Skeletal muscle cell (primary cell): ENCODE results near the gene CD209.
"Not testable (repeated sequence)": the region's sequence is repeated elsewhere in the genome, so short reads cannot be mapped to it uniquely, and the experiment has no call there.

Experiments
- DNase-seq: peaks from one replicate; pipeline ENCODE4 v3.0.0-alpha.2; 2010; ENCODE audit warnings: low read depth
- H3K4me3 ChIP-seq: 2 replicates; pipeline ENCODE4 v1.5.1; 2011; ENCODE audit warnings: low read depth, mild to moderate bottlenecking, control low read depth, low read length, moderate library complexity

CD209 gene

DNA sequence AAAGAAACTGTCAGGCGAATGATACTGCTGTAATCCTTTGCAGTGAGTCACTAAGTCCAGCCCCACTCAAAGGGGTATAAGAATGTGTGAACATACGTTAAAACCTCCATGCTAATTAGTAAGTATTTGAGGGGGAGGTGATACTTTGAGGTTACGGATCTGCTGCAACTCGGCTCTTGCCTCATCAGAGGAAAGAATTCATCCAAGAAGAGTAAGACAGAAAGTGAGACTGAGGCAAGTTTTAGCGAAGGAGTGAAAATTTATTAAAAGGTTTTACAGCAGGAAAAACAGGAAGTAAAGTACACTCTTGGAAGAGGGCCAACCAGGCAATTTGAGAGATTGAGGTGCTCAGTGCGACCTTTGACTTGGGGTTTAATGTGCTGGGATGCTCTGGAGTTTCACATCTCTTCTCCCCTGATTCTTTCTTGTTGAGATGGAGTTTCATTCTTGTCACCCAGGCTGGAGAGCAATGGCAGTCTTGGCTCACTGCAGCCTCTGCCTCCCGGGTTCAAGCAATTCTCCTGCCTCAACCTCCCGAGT is 25.5 kb upstream of the CD209 start:
- no peak for DNase-seq
- H3K4me3 ChIP-seq, result no peak overlapping the region

DNA sequence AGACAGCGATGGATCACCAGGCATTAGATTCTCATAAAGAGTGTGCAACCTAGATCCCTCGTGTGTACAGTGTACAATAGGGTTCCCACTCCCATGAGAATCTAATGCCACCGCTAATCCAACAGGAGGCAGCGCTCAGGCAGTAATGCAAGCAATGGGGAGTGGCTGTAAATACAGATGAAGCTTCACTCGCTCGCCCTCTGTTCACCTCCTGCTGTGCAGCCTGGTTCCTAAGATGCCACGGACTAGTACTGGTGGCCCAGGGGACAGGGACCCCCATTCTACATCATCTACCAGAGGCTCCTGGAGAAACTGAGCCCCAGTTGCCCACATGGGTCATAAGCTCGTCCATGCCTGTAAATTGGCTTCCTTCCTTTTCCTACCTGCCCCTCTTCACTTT is 23.7 kb upstream of the CD209 start:
- no peak overlapping the region for H3K4me3 ChIP-seq
- no peak for DNase-seq

DNA sequence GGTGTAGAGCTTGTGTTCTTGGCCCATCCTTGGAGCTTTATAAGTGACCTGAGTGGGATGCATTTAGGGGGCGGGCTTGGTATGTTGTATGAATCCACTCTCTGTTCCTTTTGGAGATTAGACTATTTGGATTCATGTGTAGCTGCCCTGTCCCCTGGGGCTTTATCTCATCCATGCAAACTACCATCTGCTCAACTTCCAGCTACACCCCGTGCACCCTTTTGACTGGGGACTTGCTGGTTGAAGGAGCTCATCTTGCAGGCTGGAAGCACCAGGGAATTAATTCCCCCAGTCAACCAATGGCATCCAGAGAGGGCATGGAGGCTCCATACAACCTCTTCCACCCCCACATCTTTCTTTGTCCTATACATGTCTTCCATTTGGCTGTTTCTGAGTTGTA is 21.8 kb upstream of the CD209 start:
- no peak for DNase-seq
- no peak overlapping the region for H3K4me3 ChIP-seq

DNA sequence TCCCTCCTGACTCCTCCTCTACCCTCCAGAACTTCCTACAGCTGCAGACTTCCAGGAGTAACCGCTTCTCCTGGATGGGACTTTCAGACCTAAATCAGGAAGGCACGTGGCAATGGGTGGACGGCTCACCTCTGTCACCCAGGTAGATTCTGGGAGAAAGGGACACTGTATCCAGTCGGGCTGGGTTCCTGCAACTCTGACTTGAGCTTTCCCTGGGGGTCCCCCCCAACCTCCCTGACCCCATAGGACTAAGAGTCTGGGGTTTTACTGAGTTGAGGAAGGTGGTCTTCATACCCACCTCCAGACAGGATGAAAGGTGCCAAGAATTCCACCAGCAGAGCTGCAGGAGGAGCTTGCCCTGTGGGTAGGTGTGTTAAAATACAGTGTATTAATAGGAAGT is 20.2 kb upstream of the CD209 start:
- H3K4me3 ChIP-seq, result no peak overlapping the region
- no peak for DNase-seq

DNA sequence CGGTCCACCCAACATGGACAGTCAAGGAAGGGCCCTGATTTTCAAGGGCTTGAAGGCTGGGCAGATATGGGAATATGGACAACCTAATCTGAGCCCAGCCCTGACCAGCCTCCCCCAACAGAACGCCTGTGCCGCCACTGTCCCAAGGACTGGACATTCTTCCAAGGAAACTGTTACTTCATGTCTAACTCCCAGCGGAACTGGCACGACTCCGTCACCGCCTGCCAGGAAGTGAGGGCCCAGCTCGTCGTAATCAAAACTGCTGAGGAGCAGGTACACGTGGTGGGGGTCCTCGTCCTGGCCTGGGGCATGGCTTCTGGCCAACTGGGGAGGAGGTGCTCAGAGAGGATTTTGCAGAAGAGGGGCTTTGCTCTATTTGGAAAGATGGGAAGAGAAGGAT is 19.2 kb upstream of the CD209 start:
- no peak for DNase-seq
- H3K4me3 ChIP-seq, result no peak overlapping the region

DNA sequence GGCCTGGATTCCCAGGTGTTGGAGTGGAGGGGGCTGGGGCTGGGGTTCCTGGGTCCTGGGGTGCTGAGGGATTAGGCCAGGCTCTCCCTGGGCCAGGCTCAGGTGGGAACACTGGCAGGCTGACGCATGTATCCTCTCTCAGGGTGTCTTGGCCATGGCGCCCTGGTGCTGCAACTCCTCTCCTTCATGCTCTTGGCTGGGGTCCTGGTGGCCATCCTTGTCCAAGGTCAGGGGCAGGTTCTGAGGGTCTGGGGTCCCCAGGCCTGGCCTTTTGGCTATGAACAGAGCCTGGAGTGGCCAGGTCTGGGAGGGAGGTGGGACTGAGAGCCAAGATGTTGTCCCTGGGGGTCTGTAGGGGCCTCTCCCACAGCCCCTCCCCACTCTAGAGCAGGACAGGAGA is 17.7 kb upstream of the CD209 start:
- not testable (repeated sequence) for DNase-seq, H3K4me3 ChIP-seq

DNA sequence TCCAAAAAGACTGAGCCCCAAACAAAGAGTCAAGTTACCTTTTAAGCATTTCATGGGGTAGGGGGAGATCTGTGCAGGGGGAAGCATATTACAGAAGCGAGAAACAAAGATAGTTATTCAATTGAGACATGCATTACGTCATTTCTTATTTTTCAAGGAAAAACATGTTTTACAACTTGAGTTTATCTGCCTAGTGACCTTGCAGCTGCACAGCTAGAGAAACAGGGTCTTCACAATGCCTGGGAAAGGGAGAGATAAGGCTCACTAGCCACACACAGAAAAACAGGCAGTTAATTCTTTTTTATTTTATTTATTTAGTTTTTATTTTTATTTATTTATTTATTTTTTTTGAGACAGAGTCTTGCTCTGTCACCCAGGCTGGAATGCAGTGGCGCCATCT is 16.8 kb upstream of the CD209 start:
- not testable (repeated sequence) for H3K4me3 ChIP-seq, DNase-seq

DNA sequence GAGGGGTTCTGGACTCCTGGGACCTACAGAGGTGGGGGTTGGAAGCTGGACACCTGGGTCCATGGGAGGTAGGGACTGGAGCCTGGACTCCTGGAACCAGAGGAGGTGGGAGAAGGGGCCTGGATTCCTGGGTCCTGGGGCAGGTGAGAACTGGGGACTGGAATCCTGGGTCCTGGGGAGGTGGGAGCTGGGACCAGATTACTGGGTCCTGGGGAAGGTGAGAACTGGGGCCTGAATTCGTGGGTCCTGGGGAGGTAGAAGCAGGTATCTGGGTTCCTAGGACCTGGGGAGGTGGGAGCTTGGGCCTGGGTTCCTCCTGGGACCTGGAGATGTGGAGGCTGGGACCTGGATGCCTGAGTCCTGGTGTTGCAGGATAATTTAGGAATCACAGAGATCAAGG is 16.4 kb upstream of the CD209 start:
- no peak for DNase-seq
- no peak overlapping the region for H3K4me3 ChIP-seq

DNA sequence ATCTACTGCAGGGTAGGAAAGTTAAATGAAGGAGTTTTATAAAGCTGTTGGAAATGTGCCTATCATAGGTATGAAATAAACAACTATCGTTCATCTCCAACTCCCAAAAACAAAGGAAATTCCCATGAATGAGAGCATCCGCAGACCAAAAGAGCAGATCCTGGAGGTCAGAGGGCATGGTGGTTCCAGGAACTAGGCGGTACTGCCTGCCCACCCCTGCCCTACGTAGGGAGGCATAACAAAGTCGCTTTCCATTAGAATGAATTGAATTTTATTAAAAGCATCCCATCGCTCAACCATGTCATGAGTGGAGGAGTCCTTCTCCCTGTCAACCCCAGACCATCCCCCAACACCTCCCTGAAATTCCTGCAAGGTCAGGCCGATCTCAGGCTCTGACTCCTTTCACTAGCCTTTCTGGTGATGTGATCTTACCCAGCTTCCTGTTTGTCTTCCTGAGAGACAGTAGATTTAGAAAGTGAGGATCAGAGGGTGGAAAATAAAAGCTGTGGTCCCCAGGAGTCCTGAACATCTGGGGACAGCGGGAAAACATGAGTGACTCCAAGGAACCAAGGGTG is 15.5 kb upstream of the CD209 start, which contains the start of gene CLEC4M:
Gene CLEC4M, plus strand, starts transcription at position 525 of the 575 bp plus-strand sequence. Its CDS starts 24 bp downstream, at position 549.
- no peak for DNase-seq
- no peak within 1 kb of the TSS for H3K4me3 ChIP-seq

DNA sequence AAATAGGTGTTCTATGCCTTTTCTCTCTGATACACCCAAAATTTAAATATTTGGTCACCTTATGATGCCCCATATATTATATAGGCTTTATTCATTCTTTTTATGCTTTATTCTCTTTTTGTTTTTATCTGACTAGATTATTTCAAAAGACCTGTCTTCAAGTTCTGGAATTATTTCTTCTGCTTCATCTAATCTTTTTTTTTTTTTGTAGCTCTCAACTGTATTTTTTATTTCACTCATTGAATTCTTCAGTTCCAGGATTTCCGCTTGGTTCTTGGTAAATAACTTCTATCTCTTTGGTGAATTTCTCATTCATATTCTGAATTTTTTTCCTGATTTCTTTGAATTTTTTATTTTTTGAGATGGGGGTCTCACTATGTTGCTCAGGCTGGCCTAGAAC is 11.8 kb upstream of the CD209 start:
- DNase-seq, result no peak
- H3K4me3 ChIP-seq, result no peak overlapping the region

DNA sequence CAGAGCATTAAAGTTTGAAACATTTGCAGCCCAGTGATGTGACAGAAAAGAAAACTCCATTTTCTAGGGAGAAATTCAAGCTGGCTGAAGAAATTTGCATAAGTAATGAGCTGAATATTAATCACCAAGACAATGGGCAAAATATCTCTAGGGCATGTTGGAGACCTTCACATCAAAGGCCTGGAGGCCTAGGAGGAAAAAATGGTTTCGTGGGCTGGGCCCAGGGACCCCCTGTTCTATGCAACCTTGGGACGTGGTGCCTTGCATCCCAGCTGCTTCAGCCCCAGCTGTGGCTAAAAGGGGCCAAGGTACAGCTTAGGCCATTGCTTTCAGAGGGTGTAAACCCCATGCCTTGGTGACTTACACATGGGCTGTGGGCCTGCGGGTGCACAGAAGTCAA is 10.0 kb upstream of the CD209 start:
- no peak for DNase-seq
- H3K4me3 ChIP-seq, result no peak overlapping the region

DNA sequence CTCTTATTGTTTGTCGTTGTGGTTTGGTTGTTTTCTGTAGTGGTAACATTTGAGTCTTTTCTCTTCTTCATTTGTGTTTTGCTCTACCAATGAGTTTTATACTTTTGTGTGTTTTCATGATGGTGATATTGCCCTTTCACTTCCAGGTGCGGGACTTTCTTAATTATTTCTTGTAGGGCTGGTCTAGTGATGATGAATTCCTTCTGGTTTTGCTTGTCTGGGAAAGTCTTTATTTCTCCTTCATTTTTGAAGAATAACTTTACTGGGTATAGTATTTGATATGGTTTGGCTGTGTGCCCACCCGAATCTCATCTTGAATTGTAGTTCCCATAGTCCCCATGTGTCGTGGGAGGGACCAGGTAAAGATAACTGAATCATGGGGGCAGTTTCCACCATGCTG is 8.9 kb upstream of the CD209 start:
- no peak for DNase-seq
- H3K4me3 ChIP-seq, result no peak overlapping the region

DNA sequence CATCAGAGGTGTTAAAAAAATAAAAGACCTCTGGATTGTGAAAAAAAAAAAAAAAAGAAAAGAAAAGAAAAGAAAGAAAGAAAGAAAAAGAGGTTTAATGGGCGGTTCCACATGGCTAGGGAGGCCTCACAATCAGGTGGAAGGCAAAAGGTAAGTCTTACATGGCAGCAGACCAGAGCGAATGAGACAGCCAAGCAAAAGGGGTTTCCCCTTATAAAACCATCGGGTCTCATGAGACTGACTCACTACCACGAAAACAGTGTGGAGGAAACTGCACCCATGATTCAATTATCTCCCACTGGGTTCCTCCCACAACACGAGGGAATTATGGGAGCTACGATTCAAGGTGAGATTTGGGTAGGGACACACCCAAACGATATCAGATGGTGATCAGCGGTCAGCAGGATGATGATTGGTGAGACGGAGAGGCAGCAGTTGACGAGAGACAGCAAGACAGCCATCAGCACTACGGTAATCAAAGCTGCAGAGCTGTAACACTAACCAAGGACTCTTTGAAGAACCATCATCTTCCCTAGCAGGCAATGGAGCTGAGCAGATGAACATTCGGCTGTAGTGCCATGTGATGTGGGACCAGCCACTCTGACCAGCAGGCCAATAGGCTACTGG is 3.9 kb upstream of the CD209 start:
- DNase-seq, result no peak

DNA sequence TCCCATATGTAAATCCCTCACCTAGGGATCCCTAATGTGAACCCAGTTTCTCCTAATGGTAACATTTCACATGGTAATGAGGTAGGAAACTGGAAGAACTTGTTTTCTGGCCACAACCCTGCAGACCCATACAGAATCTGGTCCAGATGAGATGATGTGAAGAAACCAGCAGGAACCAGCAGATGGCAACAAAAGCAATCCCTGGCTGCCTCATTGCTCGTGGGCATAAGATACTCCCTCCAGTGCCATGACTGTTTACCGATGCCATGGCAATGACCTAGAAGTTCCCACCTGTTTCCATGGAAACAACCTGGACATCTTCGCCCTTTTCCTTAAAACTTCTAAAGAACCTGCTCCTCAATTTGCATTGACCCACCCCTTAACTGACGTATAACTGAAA is 1.4 kb upstream of the CD209 start:
- no peak for DNase-seq
- H3K4me3 ChIP-seq, result no peak overlapping the region

More for the DNA sequence above, 3.9 kb upstream of the CD209 start:
- no peak overlapping the region for H3K4me3 ChIP-seq

DNA sequence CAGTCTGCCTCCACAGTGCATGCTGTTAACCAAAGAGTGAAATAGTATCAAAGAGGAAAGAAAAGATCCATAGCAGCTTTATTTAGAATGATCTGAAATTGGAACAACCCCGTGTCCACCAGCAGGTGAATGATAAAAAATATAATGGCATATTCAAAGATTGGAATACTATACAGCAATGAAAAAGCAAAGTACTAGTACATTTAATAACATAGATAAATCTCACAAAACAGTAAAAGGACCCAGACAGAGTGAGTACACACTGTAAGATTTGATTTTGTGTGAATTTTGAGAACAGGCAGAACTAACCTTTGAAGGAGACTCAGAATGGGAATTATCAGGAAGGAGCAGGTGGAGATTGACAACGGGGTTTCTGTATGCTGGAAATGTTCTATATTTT is 837 bp upstream of the CD209 start:
- no peak for DNase-seq

DNA sequence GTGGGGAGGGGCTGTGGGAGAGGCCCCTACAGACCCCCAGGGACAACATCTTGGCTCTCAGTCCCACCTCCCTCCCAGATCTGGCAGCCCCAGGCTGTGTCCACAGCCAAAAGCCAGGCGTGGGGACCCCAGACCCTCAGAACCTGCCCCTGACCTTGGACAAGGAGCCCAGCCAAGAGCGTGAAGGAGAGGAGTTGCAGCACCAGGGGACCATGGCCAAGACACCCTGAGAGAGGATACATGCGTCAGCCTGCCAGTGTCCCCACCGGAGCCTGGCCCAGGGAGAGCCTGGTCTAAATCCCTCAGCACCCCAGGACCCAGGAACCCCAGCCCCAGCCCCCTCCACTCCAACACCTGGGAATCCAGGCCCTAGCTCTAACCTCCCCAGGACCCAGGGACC is 1.0 kb downstream of the CD209 start:
- H3K4me3 ChIP-seq, DNase-seq: not testable (repeated sequence)

More for the DNA sequence above, 837 bp upstream of the CD209 start:
- no peak overlapping the region for H3K4me3 ChIP-seq

DNA sequence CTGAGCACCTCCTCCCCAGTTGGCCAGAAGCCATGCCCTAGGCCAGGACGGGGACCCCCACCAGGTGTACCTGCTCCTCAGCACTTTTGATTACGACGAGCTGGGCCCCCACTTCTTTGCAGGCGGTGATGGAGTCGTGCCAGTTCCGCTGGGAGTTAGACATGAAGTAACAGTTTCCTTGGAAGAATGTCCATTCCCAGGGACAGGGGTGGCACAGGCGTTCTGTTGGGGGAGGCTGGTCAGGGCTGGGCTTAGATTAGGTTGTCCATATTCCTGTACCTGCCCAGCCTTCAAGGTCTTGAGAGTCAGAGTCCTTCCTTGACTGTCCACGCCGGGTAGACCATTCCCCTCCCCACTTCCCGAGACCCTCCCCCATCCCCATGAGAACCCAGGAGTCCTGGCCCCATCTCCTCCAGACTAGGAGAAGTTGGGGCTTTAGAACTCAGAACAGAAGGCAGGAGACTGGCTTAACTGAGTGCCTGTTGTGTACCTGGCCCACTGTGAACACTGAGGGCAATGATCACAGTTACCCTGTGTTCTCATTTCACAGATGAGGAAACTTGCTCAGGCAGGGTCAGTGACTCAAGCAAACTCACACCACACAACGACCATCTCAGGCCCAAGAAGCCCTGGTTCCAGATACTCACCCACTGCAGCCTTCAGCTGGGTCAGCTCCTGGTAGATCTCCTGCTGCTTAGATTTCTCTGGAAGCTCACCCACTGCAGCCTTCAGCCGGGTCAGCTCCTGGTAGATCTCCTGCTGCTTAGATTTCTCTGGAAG is 2.3 kb downstream of the CD209 start:
- no peak for DNase-seq
- H3K4me3 ChIP-seq, result no peak overlapping the region

DNA sequence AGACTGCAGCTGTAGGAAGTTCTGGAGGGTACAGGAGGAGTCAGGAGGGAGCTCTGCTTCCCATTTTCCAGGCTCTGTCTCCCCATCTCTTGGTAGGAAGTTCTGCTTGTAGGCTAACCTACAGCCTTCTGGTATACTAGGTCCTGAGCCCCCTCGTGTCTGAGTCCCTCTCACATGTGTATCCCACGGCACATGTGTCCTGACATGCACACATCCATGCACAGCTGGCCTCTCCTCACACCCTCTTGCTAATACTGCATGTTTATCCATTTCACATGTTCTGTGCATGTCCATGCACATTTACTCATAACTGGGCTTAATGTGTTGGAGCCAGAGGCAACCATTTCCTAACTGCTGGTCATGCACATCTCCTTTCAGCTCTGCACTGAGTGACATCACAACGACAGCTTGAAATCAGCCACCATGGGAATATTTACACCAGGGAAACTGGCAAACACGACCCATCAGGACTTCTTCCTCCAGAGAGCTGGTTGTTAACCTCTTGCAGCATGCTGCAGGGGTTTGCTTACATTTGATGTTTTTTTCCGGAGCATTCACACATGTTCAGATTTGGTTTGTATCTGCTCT is 3.0 kb downstream of the CD209 start:
- no peak overlapping the region for H3K4me3 ChIP-seq
- no peak for DNase-seq

DNA sequence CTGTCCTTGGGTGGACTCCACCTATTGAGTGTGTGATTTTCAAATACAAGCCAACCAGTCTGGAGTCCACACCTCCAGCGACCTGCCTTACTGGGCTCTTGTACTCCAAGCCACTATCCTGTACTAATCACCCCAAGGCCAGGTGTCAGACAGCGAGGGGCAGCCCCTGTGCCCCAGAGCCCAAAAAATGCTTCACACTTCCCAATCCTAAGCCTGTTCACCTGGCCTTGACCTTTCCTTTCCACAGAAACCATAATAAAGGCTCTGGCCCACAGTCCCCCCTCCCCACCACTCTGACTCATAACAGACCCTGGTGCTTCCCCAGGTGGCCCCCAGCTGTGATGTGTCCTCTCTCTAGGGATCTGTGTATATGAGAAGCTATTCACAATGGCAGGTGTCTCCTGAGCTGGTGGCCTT is 3.9 kb downstream of the CD209 start:
- no peak for DNase-seq
- H3K4me3 ChIP-seq, result no peak overlapping the region

DNA sequence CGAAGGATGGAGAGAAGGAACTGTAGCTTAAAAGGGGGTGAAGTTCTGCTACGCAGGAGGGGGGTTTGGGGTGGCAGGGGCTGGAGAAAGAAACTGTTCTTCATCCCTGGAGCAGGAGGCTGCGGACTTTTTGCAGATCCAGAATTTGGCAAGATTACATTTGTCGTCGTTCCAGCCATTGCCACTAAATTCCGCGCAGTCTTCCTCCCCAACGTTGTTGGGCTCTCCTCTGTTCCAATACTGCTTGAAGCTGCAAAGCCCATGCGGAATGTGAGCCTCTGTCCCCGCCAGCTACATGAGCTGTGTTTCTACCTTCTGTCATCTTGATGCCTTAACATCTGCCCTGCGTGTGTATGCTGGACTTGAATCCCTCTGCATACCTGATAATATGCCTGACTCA is 4.3 kb downstream of the CD209 start:
- H3K4me3 ChIP-seq, result no peak overlapping the region
- no peak for DNase-seq
